ENCODE data around the gene PTPRS. TPM values are rescaled to one million over a fixed set of nuclear protein-coding genes. Genes with fewer than 3 reads are reported as not detected.

Gene PTPRS
- total RNA-seq, 1 donor from 2014 or later, result 241 TPM

GRCh38 chr19:5292453-5292821 lies 48.2 kb downstream of the PTPRS start:
- no peaks in the 10 kb centered on the region for H3K9me3 Mint-ChIP-seq
- DNase-seq (ENCODE audit: low spot score in 2 of 2, unreplicated experiment in 2 of 2), result no peak
- H3K4me3 Mint-ChIP-seq, result peak overlapping the region; percentile 76
- peaks cover 2% of the 10 kb centered on the region for H3K36me3 Mint-ChIP-seq
- no peak overlapping the region for H3K27ac Mint-ChIP-seq
- TF ChIP-seq CTCF (IDR thresholded peaks at IDR 0.05; ENCODE audit: unreplicated experiment), result no peak
- peaks cover 16% of the 10 kb centered on the region for H3K4me1 Mint-ChIP-seq
- H3K27me3 Mint-ChIP-seq (ENCODE audit: low read depth), result peaks cover 3% of the 10 kb centered on the region

- TF ChIP-seq CTCF (IDR thresholded peaks at IDR 0.05; ENCODE audit: unreplicated experiment), result no peak
- Mint-ChIP-seq H3K27me3 (ENCODE audit: low read depth) (peaks cover 3% of the 10 kb centered on the region), H3K4me1 (peaks cover 16% of the 10 kb centered on the region), H3K9me3 (no peaks in the 10 kb centered on the region), H3K27ac (peak overlapping the region; percentile 9), H3K4me3 (peak overlapping the region; percentile 76), H3K36me3 (peaks cover 7% of the 10 kb centered on the region)
- no peak for DNase-seq (ENCODE audit: low spot score in 2 of 2, unreplicated experiment in 2 of 2)
These were observed 48.9 kb downstream of the PTPRS start for GRCh38 chr19:5291588-5292193.

Other genes with a start within 250 kb of the PTPRS start
- not detected in 3 replicates for gene ZNRF4, start 114.6 kb upstream of the PTPRS start, total RNA-seq
- gene TINCR, start 227.1 kb upstream of the PTPRS start, total RNA-seq, result 2.5 to 4.3 TPM (median 2.5 TPM) in 3 replicates